Adipose tissue (tissue), 3 donors: ENCODE data around the gene MKNK2. TPM values are rescaled to one million over a fixed set of nuclear protein-coding genes. Genes with fewer than 3 reads are reported as not detected.
"Not testable (repeated sequence)": the region's sequence is repeated elsewhere in the genome, so short reads cannot be mapped to it uniquely, and the experiment has no call there.

Experiments used
- H3K27ac ChIP-seq: one replicate; pipeline ENCODE4 v1.5.1; 2013; ENCODE audit warnings: low read depth, low read length
- whole genome bisulfite sequencing, 3 donors: extraction: QIAGEN DNeasy Blood & Tissue Kit; methylation state at CpG; one replicate each; pipeline ENCODE4 v1.1.7; 2013; 5-methylcytosine and 5-hydroxymethylcytosine counted together
- polyA plus RNA-seq, 3 donors: library from polyadenylated mRNA; stranded (reverse); fragments of 200-250 nt; gene quantifications; one replicate each; pipeline ENCODE4 v1.2.3, GENCODE V29; 2013
- donor health status: healthy with polysubstance abuse.
- donor health status: Bipolar disorder and iron deficiency.
- donor health status: healthy.

The MKNK2 gene
- polyA plus RNA-seq, 3 donors: 175 to 226 (median 190) TPM

- WGBS, 3 donors: 87 to 89% (median 88%) methylated on average over 44 of the region's 44 CpGs
- H3K27ac ChIP-seq: no peak overlapping the region
These were observed 12.6 kb downstream of the MKNK2 start for GRCh38 chr19:2038284-2039088.

- H3K27ac ChIP-seq: no peak overlapping the region
- WGBS, 3 donors: 74 to 80% (median 77%) methylated on average over 24 of the region's 24 CpGs
These were observed 13.3 kb downstream of the MKNK2 start for GRCh38 chr19:2037651-2038255.

- WGBS, 3 donors: 91 to 94% (median 93%) methylated on average over 8 of the region's 8 CpGs
- no peak overlapping the region for H3K27ac ChIP-seq
These were observed 14.6 kb downstream of the MKNK2 start for GRCh38 chr19:2036424-2036823.

GRCh38 chr19:2035590-2035991 lies 15.5 kb downstream of the MKNK2 start:
- WGBS, 3 donors: 71 to 90% (median 79%) methylated on average over 12 to 14 of the region's 14 CpGs
- no peak overlapping the region for H3K27ac ChIP-seq

GRCh38 chr19:2034729-2035589 lies 16.1 kb downstream of the MKNK2 start:
- no peak overlapping the region for H3K27ac ChIP-seq
- 38 to 50% (median 43%) methylated on average over 32 to 34 of the region's 34 CpGs for WGBS, 3 donors

GRCh38 chr19:2034253-2034652 lies 16.8 kb downstream of the MKNK2 start:
- 84 to 95% (median 87%) methylated on average over 15 of the region's 15 CpGs for WGBS, 3 donors
- not testable (repeated sequence) for H3K27ac ChIP-seq

GRCh38 chr19:2033825-2034159 lies 17.3 kb downstream of the MKNK2 start:
- no peak overlapping the region for H3K27ac ChIP-seq
- 62 to 74% (median 66%) methylated on average over 9 of the region's 9 CpGs for WGBS, 3 donors

GRCh38 chr19:2033115-2033824 lies 17.8 kb downstream of the MKNK2 start:
- WGBS, 3 donors: 89 to 94% (median 94%) methylated on average over 6 of the region's 6 CpGs
- no peak overlapping the region for H3K27ac ChIP-seq

GRCh38 chr19:2032296-2032941 lies 18.6 kb downstream of the MKNK2 start:
- peak overlapping the region; percentile 62 for H3K27ac ChIP-seq
- WGBS, 3 donors: 5 to 8% (median 6%) methylated on average over 19 of the region's 19 CpGs

- WGBS, 3 donors: 42 to 65% (median 43%) methylated on average over 9 of the region's 9 CpGs
- no peak overlapping the region for H3K27ac ChIP-seq
These were observed 23.7 kb downstream of the MKNK2 start for GRCh38 chr19:2027361-2027760.

GRCh38 chr19:2026770-2027169 lies 24.3 kb downstream of the MKNK2 start:
- no peak overlapping the region for H3K27ac ChIP-seq
- 83 to 91% (median 91%) methylated on average over 10 of the region's 10 CpGs for WGBS, 3 donors

- H3K27ac ChIP-seq: no peak overlapping the region
- 90 to 98% (median 97%) methylated on average over 2 of the region's 2 CpGs for WGBS, 3 donors
These were observed 28.8 kb downstream of the MKNK2 start for GRCh38 chr19:2022289-2022688.

GRCh38 chr19:2021453-2022140 lies 29.4 kb downstream of the MKNK2 start:
- H3K27ac ChIP-seq: no peak overlapping the region
- 89 to 93% (median 89%) methylated on average over 4 of the region's 4 CpGs for WGBS, 3 donors

- 90 to 95% (median 93%) methylated on average over 12 to 13 of the region's 13 CpGs for WGBS, 3 donors
- H3K27ac ChIP-seq: no peak overlapping the region
These were observed 32.3 kb downstream of the MKNK2 start for GRCh38 chr19:2018752-2019151.

GRCh38 chr19:2016041-2016807 lies 34.8 kb downstream of the MKNK2 start:
- 63 to 73% (median 68%) methylated on average over 22 to 23 of the region's 23 CpGs for WGBS, 3 donors
- no peak overlapping the region for H3K27ac ChIP-seq

GRCh38 chr19:2015608-2015950 lies 35.5 kb downstream of the MKNK2 start, which contains the start of gene BTBD2:
BTBD2 (minus strand) TSS chr19:2015714; CDS start chr19:2015703, 11 bp downstream.
- 0 to 3% (median 1%) methylated on average over 5 to 20 of the region's 20 CpGs for WGBS, 3 donors
- H3K27ac ChIP-seq: no peak within 1 kb of the TSS
